KG1 (cell line): Measurements from ENCODE around the gene UBQLN1.

Source experiments
- DNase-seq: peaks from one replicate; lab custom pipeline; 2025; lab: John Stamatoyannopoulos, UW

UBQLN1 gene

DNA sequence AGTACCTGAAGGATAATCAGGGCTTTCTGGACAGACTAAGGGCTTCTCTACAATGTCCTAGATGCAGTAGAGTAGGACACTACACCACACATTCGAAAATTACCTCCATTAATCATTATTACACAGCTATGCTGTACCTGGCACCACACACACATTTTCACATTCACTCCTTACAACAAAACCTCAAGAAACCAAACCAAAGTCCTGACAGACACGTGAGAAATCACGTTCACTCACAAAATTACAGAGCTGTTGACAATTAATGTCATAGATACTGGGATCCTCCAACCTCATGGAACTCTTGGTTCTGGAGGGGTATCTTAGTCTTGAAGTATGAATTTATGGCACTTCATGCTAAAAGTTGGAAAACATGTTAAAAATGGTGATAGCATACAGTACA is 16.3 kb downstream of the UBQLN1 start:
- DNase-seq = no peak

DNA sequence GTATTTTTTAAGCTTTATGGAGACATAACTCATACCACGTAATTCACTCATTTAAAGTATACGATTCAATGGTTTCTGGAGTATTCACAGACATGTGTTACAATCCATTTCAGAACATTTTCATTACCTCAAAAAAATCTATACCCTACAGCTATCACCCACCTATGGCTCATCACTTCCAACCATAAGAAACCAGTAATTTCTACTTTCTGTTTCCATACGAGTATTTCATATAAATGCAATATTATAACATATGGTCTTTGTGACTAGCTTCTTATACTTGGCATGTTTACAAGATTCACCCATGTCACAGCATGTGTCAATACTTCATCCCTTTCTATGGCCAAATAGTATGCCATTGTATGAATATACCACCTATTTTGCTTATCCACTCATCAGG is 18.8 kb downstream of the UBQLN1 start:
- no peak for DNase-seq

DNA sequence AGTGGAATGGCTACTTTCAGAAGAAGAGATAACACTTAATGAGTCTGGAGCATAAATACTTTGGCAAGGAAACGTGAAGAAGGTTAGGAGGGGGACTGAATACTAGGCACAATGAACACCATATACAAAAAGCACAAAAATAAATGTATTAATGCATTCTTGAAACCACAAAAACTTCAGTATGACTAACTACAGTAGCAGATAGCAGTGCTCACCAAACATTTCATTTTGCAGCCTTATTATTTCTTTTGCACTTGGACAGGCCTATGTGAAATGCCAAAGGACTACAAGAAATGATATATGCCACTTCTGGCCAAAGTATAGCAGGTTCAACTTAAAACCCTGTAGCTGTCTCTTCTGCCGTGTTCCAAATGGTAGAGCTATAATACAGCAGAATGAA is 26.3 kb downstream of the UBQLN1 start:
- DNase-seq = no peak

DNA sequence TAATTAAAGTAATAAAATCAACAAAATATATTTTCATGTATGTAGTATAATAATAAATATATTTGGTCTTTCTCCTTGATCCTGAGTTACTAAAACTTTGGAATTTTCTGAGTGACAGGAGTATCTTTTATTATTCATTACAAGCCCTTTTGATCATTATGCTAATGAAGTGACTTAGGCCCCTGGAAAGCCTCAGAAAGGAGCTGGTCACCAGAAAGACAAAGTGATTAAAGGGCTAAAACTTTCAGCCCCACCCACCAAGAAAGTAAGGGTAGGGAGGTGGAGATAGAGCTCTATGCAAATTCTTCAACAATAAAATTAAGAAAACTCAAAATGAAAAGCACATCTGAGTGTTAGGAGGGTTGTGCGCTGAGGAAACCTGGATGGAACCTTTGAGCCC is 27.5 kb downstream of the UBQLN1 start:
- DNase-seq = no peak

DNA sequence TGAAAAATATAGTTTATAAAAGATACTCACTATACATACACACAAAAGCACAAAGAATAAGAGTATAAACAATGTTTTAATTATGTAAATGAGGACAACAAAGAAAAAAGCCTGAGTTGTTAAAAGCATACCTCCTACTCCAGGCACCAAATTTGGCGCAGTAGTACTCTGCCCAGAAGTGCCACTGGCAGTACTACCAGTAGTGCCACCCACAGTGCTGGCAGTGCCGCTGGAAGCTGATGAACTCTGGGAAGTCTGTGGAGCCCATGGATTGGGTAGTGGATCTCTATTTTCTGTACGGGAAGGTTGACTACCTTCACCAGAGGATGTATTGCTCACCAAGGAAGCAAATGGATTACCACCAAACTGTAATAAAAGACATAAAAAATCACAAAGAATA is 30.2 kb downstream of the UBQLN1 start:
- no peak for DNase-seq

DNA sequence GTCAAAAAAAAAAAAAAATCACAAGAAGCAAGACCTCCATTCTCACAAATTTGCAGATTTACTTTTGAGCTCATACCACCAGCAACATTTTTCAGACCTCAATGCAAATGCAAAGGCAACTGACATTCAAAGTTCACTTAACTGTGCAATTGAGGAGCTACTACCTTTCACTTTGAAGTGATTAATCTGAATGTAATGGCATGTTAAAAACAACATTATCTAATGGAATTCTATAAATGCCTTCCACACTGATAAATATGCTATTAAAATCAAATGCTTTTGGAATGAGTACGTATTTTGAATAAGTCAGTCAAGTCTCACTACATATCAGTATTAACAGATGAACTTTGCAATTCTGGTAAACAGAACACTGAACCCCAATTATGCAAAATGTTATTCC is 32.3 kb downstream of the UBQLN1 start:
- no peak for DNase-seq

DNA sequence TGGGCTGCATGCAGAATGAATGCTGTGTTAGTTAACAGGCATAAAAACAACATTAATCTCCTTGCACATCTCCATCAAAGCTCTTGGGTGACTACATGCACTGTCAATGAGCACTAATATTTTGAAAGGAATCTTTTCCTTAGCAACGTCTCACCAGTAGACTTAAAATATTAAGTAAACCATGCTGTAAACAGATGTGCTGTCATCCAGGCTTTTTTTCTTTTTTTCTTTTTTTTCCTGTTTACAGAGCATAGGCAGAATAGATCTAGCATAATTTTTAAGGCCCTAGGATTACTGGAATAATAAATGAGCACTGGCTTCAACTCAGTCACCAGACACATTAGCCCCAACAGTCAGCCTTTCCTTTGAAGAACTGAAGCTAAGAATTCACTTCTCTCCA is 36.3 kb downstream of the UBQLN1 start:
- DNase-seq = no peak

DNA sequence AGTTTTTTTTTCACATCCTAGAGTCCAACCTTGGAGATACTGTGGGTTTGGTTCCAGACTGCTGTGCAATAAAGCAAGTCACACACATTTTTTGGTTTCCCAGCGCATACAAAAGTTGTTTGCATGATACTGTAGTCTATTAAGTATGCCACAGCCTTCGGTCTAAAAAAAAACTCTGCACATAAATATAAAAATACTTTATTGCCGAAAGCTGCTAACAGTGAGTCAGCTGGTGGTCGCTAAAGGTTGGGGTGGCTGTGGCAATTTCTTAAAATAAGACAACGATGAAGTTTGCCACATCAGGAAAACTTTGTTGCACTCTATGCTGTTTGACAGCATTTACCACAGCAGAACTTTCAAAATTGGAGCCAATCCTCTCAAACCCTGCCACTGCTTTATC is 37.4 kb downstream of the UBQLN1 start:
- DNase-seq = no peak

DNA sequence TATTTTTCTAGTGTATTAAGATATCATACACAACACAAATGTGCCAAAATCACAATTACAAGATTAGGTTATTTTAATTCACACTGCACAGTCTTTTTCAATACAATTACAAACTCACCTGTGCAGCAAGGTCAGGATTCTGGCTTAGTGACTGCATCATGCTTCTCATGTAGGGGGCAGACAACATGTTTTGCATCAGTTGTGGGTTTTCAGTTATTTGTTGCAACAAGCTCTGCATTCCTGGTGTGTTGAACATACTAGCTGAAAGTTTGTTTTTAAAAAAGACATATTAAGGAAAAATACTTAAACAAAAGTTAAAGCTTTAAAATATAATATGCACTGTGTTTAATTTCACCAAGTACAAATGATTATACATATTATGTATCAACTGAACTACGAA is 38.7 kb downstream of the UBQLN1 start:
- DNase-seq = no peak

DNA sequence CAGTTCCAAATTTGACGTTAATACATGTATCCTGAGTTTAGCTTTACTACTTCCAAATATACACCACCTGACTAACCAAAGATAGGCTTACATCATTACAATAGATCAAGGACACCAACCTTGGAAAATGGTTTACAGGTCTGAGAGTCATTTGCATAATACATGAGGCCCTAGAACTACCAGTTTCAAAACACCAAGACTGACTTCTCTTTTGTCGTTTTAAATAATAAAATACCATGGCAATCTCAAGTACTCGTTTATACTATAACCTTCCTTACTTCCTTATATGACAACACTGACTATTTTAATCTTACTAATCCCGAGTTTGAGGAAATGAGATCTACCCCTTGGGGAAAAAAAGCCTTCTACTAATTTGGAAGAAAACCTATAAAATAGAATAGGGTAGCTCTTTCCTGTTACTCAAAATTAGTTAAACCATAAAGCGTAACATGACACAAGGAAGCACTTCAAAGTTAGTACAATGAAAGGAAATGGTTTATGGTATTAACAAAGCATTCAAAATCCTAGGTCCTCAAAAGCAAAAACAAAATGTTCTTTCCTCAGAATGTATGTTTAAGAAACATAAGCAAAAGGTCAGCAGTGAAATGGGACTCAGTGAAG is 42.1 kb downstream of the UBQLN1 start:
- no peak for DNase-seq

DNA sequence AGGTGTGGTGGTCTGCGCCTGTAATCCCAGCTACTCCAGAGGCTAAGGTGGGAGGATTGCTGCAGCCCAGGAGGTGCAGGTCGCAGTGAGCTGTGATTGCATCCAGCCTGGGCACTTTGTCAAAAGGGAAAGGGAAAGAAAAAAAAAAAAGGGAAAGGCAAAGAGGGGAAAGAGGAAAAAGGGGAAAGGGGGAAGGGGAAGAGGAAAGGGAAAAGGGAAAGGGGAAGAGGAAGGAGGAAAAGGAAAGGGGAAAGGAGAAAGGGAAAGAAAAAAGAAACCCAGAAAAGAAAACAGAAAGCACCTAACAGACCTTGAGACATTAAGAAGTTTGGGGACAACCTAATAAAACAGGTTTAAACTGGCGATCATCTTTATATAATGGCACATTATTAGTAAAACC is 44.8 kb downstream of the UBQLN1 start:
- no peak for DNase-seq

DNA sequence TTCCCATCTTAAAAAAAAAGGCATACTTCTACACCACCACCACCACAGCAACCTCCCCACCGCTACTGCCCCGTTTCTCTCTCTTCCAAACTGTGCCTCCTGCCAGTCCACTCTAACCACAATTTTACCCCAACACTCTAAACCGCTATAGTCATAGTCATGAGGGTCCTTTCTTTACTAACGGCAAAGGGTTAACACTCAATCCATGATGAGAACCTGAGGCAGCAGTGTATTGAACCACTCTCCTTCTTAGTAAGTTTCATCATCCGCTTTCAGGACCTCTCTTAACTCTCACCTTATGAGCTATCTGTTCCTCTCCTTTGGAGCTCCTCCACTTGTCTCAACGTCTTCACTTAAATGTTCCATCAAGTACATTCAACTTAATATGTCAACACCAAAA is 50.8 kb downstream of the UBQLN1 start:
- no peak for DNase-seq

DNA sequence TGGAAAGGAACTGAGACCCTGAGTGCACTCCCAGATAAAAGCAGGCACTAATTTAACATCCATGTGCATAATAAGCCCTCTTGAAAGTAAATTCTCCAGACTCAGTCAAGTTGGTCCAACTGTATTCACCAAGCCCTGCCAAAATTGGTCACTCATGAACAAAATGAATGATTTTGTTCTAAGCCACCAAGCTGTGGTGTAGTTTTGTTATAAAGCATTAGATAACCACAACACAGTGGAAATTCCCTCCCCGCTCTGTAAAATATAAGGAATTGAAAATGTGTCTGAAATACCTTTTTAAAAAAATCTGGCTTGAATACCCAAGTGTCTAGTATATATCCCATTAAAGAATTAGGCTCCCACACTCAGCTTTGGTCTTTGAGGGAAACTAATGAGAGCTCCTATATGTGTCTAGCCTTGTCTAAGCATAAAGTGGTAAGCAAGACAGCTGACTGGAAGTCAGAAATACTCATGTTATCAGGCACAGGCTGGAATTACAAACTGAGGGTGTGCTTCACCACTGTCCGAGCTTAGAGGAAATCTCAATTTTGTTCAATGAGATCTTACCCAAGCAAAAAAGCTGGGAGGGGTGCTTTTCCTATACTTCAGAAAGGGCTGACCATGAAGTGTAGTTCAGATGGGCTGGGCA is 51.6 kb downstream of the UBQLN1 start:
- no peak for DNase-seq

DNA sequence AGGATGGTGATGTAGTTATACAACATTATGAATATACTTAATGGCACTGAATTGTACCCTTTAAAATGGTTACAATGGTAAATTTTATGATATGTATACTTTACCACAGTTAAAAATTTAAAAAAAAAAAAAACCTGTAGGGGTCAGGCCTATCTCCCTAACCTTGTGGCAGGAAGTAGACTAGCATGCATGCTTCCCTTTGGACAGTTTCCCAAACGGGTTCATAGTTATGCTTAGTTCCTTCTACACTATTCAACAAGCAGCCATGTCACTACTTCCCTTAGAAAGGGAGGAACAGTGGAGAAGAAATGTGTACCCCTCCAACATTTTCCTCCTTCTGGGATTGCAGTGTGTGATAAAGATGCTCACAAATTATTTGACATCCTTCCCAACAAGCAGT is 52.3 kb downstream of the UBQLN1 start:
- no peak for DNase-seq

DNA sequence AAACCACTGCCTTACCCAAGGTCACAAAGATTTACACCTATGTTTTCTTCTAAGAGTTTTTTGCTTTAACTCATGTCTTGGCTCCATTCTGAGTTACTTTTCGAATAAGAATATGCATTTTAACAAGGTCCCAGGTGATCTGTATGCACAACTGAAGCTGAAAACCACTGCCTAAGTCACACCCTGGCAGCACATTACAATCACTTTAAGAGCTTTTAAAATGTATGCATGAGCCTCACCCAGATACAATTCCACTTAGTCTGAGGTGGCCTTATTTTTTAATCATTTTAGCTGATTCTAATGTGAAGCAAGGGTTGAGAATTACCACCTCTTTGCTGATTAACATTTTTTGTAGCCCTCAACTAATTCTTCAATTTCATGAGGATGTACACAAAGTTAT is 55.3 kb downstream of the UBQLN1 start:
- no peak for DNase-seq

DNA sequence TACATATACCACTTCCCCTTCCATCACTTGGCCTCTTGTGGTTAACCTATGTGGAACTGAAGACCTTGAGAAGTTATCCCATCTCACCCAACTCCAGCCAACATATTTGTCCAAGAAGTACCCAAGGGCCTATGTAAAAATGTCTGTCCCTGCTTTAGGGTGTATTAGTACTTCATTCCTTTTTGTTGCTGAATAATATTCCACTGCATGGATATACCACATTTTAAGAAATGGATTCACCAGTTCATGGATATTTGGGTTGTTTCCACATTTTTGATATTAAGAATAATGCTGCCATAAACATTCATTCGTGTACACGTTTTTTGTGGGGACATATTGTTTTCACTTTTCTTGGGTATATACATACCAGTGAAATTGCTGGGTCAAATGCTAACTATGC is 56.2 kb downstream of the UBQLN1 start:
- DNase-seq = no peak

DNA sequence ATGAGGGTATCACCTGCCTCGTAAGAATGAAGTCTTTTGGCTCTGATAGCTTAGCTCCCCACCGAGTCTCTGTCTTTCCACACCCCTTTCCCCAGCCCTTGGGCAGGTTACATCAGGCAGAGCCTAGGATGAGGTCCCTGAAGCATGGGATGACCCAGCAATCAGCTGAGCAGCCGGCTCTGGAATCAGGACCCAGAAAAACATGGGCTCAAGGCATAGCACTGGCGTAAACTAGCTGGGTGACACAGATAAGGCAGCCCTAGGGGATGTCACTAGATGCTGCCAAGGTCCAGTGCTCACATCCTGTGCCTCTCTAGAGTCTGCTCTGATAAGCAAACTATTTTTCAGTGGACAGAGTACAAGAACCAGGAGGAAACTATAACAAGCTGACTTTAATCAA is 58.2 kb downstream of the UBQLN1 start:
- no peak for DNase-seq

DNA sequence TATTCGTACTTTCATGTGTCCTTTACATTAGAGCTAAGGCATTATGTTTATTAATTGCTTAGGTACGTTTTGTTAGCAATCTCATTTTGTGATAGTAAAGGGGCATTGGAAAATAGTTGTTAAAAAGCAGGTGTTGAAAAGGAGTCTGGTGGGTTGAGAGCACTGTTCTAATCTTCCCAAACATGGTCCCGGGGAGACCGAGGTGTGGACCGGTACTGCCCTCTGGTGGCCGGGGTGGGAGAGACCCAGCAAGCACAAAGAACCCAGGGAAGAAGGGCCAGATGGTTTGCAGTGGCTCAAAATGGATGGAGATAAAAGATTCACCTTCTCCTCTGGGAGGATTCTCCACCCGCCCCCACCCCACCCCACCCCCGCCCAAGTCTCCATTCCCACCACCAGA is 58.7 kb downstream of the UBQLN1 start:
- peak; percentile 11 for DNase-seq

DNA sequence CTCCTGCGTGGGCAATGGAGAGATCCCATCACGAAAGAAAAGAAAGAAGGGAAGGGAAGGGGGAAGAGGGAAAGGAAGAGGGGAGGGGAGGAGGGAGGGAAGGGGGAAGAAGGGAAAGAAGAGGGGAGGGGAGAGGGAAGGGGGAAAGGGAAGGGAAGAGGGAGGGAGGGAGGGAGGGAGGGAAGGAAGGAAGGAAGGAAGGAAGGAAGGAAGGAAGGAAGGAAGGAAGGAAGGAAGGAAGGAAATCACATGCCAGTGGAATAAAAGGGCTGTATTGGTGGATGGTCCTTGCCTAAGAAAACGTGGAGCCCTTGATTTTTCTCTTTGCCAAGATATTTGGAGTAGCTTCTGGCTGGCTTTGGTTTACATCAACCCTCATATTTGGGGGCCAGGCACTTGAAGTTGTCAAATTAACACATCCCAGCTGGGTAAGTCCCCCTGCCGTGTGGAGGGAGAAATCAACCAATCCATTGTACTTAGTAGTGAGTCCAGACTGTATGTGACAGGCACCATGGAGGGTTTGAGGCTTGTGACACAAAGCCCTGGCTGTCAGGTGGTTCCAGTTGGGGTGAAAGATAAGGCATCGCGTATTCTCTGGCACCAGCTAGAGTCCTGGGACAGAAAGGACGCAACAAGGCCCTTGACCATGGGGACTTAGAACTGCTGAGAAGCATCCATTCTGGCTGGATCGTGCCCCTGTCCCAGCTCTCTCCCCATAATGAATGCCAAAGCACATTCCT is 61.1 kb downstream of the UBQLN1 start:
- DNase-seq = no peak

DNA sequence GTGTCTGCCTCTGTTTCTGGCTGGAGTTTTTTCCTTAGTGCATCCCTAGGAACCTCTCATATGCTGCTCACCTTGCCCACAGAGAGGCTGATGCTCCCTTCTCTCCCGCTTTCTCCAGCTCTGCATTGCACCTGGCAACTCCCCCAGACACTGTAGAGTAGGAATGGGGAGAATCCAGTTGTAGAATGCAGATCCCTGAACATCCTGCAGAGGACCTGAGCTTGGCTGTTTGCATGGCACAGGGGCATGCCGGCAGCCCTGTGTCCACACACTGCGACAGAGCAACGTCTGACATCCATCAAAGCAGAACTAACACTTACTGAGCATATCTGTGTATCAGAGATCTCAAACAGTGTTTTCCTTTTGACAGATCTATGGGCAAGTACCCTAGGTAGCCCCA is 65.0 kb downstream of the UBQLN1 start:
- no peak for DNase-seq

DNA sequence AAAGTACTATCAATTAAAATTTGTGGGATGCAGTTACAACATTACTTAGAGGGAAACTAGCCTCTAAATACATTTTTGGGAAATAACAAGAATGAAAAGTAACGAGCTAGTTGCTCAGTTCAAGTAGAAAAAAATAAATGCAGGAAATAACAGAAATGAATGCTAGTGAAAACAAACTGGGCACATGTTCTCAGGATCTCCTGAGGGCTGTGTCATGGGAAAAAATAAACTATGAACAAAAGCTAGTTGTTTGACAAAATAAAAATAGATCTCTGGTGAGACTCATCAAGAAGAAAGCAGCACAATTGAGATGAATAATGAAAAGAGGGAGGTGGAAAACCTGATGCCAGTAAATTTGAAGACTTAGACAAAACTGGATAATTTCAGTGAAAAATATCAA is 68.5 kb downstream of the UBQLN1 start:
- no peak for DNase-seq

DNA sequence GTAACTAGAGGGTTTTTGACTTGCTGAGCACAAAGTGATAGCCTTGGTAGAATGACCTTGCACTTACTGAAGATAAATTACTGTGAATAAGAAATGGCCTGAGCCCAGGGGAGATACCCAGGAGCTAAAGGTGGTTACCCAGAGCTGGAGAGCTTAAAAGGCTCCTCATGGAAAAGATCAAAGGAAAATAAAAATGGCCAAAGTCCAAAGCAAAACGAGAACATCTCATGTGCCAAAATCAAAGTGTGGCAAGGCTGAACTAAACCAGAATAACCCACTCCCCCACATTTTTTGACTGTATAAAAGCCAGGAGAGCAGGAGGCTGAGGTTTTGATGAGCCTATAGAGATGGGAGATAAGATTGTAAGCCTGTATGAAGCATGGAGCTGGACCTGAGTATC is 70.4 kb downstream of the UBQLN1 start:
- no peak for DNase-seq

DNA sequence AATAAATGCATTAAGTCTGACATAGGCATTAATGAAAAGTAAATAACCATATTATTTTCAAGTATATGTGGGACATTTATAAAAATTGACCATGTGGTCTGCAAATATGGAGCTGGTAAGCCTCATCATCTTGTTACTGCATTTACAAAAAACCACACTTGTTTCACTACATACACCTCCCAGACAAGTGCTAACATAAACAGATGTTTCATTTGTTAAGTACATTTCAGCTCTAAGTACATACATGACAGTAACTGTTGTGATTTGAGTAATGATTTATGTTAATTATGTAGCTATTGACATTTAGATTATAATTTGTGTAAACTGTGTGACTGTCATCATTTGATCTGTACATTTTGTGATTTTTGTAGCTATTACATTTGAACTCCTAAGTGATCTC is 70.9 kb downstream of the UBQLN1 start:
- DNase-seq = no peak

DNA sequence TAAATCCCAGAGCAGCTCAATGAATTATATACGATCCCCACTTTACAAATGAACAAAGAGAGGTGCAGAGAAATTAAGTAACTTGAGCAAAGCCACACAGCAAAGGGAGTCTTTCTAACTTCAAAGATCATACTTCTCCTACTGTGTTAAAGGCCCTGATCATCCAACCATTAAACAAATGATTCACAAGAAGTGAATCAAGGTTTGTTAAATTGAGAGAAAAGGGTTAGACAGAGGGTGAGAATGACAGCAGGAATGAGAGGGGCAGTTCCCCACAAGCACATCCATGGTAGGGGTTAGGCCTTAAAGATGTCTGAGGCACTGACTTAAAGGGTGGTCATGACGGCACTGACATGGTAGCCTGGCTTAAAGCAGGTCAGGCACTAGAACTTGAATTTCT is 74.1 kb downstream of the UBQLN1 start:
- no peak for DNase-seq
